Brain microvascular endothelial cell (primary cell): ENCODE measurements around the gene LIM2.

Source experiments
- DNase-seq: peaks from one replicate; pipeline ENCODE4 v3.0.0-alpha.2; 2020
- H3K27ac ChIP-seq: fragments of 250-450 bp; sonication (Bioruptor Pico); 2 replicates; pipeline ENCODE4 v1.5.1; 2020; ENCODE audit warnings: mild to moderate bottlenecking, moderate library complexity
- H3K27me3 ChIP-seq: fragments of 250-450 bp; sonication (Bioruptor Pico); replicated peaks from 2 replicates; pipeline ENCODE4 v1.5.1; 2020; ENCODE audit warnings: mild to moderate bottlenecking
- H3K36me3 ChIP-seq: fragments of 250-450 bp; sonication (Bioruptor Pico); replicated peaks from 2 replicates; pipeline ENCODE4 v1.5.1; 2020; ENCODE audit warnings: mild to moderate bottlenecking
- H3K4me3 ChIP-seq: 2 replicates; pipeline ENCODE4 v1.5.1; 2011; ENCODE audit warnings: low read depth, mild to moderate bottlenecking, control low read depth, low read length, moderate library complexity
- in situ Hi-C: cut with HindIII; loops from 2 replicates; pipeline ENCODE4 v1.10.0; 2017; ENCODE audit warnings: low sequenced_read_pairs, low pct_ligation_motif_present
- TF ChIP-seq, protein P1 (sequence below): IDR thresholded peaks from 2 replicates; pipeline ENCODE4 v1.5.1; 2011; ENCODE audit warnings: low read depth, mild to moderate bottlenecking, moderate library complexity, low read length, control low read depth, inconsistent platforms; ENCODE audit errors: missing control alignments

Gene LIM2

GRCh38 chr19:51356159-51356801 lies 31.5 kb downstream of the LIM2 start:
- in situ Hi-C loops, result no loop called here
- no peak overlapping the region for H3K27ac ChIP-seq
- no peaks in the 10 kb centered on the region for H3K27me3 ChIP-seq
- no peak overlapping the region for H3K4me3 ChIP-seq
- no peak for DNase-seq
- TF ChIP-seq, protein P1, sequence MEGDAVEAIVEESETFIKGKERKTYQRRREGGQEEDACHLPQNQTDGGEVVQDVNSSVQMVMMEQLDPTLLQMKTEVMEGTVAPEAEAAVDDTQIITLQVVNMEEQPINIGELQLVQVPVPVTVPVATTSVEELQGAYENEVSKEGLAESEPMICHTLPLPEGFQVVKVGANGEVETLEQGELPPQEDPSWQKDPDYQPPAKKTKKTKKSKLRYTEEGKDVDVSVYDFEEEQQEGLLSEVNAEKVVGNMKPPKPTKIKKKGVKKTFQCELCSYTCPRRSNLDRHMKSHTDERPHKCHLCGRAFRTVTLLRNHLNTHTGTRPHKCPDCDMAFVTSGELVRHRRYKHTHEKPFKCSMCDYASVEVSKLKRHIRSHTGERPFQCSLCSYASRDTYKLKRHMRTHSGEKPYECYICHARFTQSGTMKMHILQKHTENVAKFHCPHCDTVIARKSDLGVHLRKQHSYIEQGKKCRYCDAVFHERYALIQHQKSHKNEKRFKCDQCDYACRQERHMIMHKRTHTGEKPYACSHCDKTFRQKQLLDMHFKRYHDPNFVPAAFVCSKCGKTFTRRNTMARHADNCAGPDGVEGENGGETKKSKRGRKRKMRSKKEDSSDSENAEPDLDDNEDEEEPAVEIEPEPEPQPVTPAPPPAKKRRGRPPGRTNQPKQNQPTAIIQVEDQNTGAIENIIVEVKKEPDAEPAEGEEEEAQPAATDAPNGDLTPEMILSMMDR, result no peak
- peaks cover 4% of the 10 kb centered on the region for H3K36me3 ChIP-seq

DNA sequence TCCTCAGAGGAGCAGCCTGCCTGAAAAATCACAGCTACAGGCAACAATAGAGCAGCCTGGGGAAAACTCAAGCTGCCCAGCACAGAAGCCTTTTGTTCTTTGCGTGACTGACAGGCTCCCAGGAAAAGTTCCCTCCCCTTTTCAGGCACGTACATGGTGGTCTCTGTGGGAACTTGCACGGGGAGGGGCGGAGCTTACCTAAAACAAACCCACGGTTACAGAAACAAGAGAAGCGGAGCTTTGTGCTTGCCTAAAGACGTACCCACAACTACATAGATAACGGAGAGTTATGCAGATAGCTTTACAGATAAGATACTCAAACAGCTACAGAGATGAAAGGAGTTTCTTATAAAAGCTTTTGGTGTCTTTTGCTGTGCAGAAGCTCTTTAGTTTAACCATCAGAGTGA lies 33.0 kb downstream of the LIM2 start:
- no peak overlapping the region for H3K4me3 ChIP-seq
- peak; percentile 70 for DNase-seq
- in situ Hi-C loops, result no loop called here
- peaks cover 6% of the 10 kb centered on the region for H3K36me3 ChIP-seq
- TF ChIP-seq, protein P1, result no peak
- H3K27ac ChIP-seq, result peak overlapping the region; percentile 0
- H3K27me3 ChIP-seq, result no peaks in the 10 kb centered on the region

DNA sequence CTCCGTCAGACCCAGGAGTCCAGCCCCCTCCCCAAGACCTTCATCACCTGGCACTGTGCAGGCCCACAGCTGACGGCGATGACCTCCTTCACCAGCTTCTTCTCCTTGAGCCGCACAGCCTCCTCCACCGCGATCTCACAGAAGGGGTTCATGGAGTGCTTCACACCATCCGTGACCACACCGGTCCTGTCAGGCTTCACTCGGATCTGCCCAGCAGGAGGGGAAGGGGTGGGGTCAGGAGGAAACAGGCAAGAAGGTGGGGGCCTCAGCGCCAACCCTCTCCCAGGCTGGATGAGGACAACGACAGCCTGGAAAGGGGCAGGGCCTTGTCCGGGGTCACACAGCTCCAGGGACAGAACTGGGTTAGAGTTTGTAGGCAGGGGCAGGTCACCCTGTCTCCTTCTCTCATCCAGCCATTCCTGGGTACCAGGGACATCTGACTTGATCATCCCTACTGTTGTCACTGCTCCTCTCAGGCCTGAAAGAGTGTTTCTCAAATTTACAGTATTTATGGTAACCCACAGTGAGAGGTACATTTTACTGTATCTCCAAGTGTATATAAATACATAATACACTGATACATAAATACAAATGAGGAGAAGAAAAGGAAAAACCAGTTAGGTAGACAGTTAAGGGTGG lies 33.6 kb downstream of the LIM2 start:
- DNase-seq, result peak; percentile 14
- in situ Hi-C loops, result no loop called here
- H3K27me3 ChIP-seq, result no peaks in the 10 kb centered on the region
- peak overlapping the region; percentile 0 for H3K27ac ChIP-seq
- TF ChIP-seq, protein P1, result no peak
- H3K4me3 ChIP-seq, result no peak overlapping the region
- H3K36me3 ChIP-seq, result peaks cover 6% of the 10 kb centered on the region

DNA sequence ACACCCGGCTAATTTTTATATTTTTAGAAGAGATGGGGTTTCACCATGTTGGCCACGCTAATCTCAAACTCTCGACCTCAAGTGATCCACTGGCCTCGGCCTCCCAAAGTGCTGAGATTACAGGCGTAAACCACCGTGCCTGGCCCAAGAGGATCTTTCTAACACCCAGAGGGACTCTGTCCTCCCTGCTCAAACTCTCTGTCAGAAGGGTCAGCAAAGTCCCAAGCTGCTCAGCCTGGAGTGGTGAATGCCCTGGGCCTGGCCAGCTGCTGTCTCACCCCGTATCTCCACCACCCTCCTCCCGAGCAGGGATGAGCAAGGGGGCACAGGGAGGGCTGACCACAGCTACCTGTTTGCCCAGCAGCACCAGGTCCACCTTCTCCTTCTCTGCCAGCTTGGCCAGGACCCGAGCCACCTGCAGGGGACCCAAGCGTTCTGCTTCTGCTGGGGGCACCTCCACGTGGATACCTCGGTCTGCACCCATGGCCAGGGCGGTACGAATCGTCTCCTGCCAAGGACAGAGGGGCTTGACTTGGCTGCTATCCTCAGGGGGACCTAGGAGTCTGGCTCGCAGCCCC lies 34.9 kb downstream of the LIM2 start:
- no peak for DNase-seq
- H3K36me3 ChIP-seq, result peaks cover 6% of the 10 kb centered on the region
- TF ChIP-seq, protein P1, result no peak
- no peaks in the 10 kb centered on the region for H3K27me3 ChIP-seq
- in situ Hi-C loops, result no loop called here
- no peak overlapping the region for H3K4me3 ChIP-seq
- no peak overlapping the region for H3K27ac ChIP-seq

DNA sequence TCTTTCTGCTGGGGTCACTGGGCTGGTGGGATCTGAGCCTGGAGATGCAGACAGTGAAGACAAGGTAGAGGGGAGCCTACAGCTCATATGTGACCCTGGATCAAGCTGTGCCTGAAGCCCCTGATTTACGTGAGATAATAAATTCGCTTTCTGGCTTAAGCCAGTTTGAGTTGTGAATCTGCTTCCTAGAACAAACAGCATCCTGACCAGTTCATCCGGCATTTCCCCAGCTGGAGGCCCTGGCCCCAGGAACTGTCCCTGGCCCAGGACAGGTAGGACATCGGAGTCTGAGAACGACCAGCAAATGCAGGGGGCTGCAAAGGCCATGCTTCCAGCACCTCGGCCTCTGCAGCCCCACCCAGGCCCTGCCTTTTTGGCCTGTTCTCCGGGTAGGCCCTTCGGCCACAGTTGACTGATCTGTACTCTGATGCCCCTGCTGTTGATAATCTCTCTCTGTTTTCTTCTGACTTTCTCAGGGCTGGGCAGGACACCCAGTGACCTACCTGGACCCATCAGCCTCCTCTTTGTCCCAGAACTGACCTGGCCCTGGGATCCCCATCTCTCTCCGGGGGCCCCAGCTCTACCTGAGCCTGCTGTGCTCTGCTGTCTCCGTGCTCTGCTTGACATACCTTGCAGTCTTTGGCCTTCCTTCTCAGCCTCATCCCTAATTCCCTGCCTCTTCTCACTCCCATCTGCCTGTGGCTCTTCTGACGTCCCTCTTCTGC lies 36.3 kb downstream of the LIM2 start:
- no peak overlapping the region for H3K27ac ChIP-seq
- TF ChIP-seq, protein P1, result no peak
- peaks cover 6% of the 10 kb centered on the region for H3K36me3 ChIP-seq
- DNase-seq, result no peak
- in situ Hi-C loops, result no loop called here
- no peak overlapping the region for H3K4me3 ChIP-seq
- no peaks in the 10 kb centered on the region for H3K27me3 ChIP-seq
